ENCODE results near the gene ARHGAP23. TPM values are rescaled to one million over a fixed set of nuclear protein-coding genes. Genes with fewer than 3 reads are reported as not detected.

The ARHGAP23 gene
- polyA plus RNA-seq, 3 donors = 0.03 to 0.21 (median 0.09) TPM

DNA sequence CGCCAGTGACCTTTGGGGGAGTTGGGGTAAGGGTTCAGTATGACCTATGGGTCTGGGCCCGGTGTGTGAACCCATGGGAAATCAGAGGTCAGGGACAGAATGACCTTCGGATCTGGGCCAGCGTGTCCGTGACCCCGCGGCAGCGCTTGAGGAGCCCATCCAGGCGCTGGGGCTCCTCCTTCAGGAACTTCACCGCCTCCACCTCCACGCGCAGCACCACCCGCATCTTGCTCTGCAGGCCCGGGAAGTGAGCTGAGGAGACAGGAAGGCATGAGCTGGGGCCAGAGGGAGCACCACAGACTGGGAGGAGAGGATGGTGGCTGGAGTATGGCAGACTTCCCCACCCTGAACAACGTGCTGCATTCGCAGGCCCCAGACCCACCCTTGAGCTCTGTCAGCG lies 124.1 kb downstream of the ARHGAP23 start:
- H3K4me3 Mint-ChIP-seq = no peak overlapping the region
- H3K36me3 Mint-ChIP-seq = no peaks in the 10 kb centered on the region
- H3K4me3 ChIP-seq (replicated peaks in 1 of 3; ENCODE audit: low read depth in 2 of 3, low read length in 3 of 3) = no peak overlapping the region
- H3K9ac ChIP-seq (ENCODE audit: insufficient read depth, low read length, poor library complexity, severe bottlenecking) = no peak overlapping the region
- 96% methylated on average over 16 of the region's 17 CpGs for WGBS (ENCODE audit: insufficient coverage)
- no peaks in the 10 kb centered on the region for H3K79me2 ChIP-seq (ENCODE audit: insufficient read depth, low read length)
- TF ChIP-seq, protein P1, sequence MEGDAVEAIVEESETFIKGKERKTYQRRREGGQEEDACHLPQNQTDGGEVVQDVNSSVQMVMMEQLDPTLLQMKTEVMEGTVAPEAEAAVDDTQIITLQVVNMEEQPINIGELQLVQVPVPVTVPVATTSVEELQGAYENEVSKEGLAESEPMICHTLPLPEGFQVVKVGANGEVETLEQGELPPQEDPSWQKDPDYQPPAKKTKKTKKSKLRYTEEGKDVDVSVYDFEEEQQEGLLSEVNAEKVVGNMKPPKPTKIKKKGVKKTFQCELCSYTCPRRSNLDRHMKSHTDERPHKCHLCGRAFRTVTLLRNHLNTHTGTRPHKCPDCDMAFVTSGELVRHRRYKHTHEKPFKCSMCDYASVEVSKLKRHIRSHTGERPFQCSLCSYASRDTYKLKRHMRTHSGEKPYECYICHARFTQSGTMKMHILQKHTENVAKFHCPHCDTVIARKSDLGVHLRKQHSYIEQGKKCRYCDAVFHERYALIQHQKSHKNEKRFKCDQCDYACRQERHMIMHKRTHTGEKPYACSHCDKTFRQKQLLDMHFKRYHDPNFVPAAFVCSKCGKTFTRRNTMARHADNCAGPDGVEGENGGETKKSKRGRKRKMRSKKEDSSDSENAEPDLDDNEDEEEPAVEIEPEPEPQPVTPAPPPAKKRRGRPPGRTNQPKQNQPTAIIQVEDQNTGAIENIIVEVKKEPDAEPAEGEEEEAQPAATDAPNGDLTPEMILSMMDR (IDR thresholded peaks at IDR 0.05) = no peak
- peaks cover 6 to 13% of the 10 kb centered on the region in 2 donors for H3K4me1 ChIP-seq (ENCODE audit: control insufficient read depth in 1 of 2, insufficient read depth in 2 of 2, low read length in 2 of 2)
- H3K27me3 ChIP-seq (ENCODE audit: control insufficient read depth in 2 of 2, insufficient read depth in 2 of 2, low read length in 2 of 2) = no peaks in the 10 kb centered on the region
- no peak overlapping the region for H3K4me2 ChIP-seq (replicated peaks; ENCODE audit: extremely low read depth, low read length, poor library complexity, severe bottlenecking)
- no peaks in the 10 kb centered on the region for H3K36me3 ChIP-seq (replicated peaks in 1 of 2; ENCODE audit: control insufficient read depth in 1 of 2, insufficient read depth in 2 of 2, low read length in 2 of 2)
- no peaks in the 10 kb centered on the region for H4K20me1 ChIP-seq (ENCODE audit: insufficient read depth, low read length)
- no peak overlapping the region for H2AFZ ChIP-seq (ENCODE audit: insufficient read depth, low read depth, low read length, poor library complexity, severe bottlenecking)
- no peak for DNase-seq
- peaks cover 12% of the 10 kb centered on the region for H3K4me1 Mint-ChIP-seq
- H3K27ac ChIP-seq (ENCODE audit: low read depth in 1 of 2, low read length in 2 of 2) = no peak overlapping the region
- intact Hi-C loops (cut with micrococcal nuclease) = loop anchor here in 1 of 2 donors (10.0 kb wide), 1 partner anchor 112 kb away; no protein-coding TSS in a partner anchor
- no peak overlapping the region for H3K27ac Mint-ChIP-seq
- H3K27me3 Mint-ChIP-seq (ENCODE audit: low read depth in 3 of 3) = peaks cover 18 to 53% (median 19%) of the 10 kb centered on the region in 3 donors
- H3K9me3 ChIP-seq (replicated peaks in 1 of 2; ENCODE audit: control insufficient read depth in 1 of 2, insufficient read depth in 1 of 2, low read length in 2 of 2) = no peaks in the 10 kb centered on the region
- H3K9me3 Mint-ChIP-seq = no peaks in the 10 kb centered on the region

DNA sequence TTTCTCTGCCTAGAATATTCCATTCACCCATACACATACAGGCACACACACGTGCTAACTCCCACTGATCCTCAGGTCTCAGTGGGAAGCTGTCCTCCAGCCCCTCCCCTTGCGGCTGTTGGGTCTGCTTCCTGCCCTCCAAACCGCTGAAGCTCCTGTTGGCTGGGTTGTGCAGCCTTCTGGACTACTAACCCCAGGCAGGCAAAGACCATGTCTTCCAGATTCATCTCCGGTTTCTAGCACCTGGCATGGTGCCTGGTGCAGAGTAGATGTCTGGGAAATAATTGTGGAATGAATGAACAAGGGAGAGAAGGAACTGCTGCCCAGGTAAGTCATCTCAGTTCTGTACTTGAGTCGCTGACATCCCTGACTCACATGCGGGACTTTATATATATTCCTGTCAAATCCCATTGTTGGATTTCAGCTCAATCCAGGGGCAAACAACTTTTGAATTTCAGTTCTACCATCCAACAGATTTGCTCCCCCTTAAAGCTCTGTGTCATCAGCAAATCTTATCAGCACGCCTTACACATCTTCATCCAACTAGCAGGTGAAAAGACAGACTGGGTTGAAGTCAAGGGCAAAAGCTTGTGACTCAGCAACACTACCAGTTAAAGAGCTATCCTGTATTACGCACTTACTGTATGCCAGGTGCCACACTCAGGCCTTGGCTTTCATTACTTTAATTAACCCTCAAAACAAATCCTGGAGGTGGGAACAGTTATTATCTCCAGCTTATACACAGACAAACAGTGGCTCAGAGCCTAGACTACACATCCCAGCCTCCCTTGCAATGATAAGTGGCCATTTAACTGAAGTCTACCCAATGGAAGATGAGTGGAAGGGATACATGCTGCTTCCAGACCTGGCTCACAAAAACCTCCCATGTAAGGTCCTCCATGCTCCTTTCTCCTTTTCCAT lies 126.4 kb downstream of the ARHGAP23 start:
- Histone ChIP-seq H3K4me3 (replicated peaks in 1 of 3; ENCODE audit: low read depth in 2 of 3, low read length in 3 of 3) (no peak overlapping the region), H3K4me1 (ENCODE audit: control insufficient read depth in 1 of 2, insufficient read depth in 2 of 2, low read length in 2 of 2) (peaks cover 29 to 37% of the 10 kb centered on the region in 2 donors), H3K27ac (ENCODE audit: low read depth in 1 of 2, low read length in 2 of 2) (no peak overlapping the region), H3K36me3 (replicated peaks in 1 of 2; ENCODE audit: control insufficient read depth in 1 of 2, insufficient read depth in 2 of 2, low read length in 2 of 2) (no peaks in the 10 kb centered on the region), H4K20me1 (ENCODE audit: insufficient read depth, low read length) (no peaks in the 10 kb centered on the region), H3K27me3 (ENCODE audit: control insufficient read depth in 2 of 2, insufficient read depth in 2 of 2, low read length in 2 of 2) (peaks cover 0 to 13% of the 10 kb centered on the region in 2 donors), H3K9me3 (replicated peaks in 1 of 2; ENCODE audit: control insufficient read depth in 1 of 2, insufficient read depth in 1 of 2, low read length in 2 of 2) (no peaks in the 10 kb centered on the region), H2AFZ (ENCODE audit: insufficient read depth, low read depth, low read length, poor library complexity, severe bottlenecking) (no peak overlapping the region), H3K79me2 (ENCODE audit: insufficient read depth, low read length) (no peaks in the 10 kb centered on the region), H3K9ac (ENCODE audit: insufficient read depth, low read length, poor library complexity, severe bottlenecking) (no peak overlapping the region), H3K4me2 (replicated peaks; ENCODE audit: extremely low read depth, low read length, poor library complexity, severe bottlenecking) (no peak overlapping the region)
- no peak overlapping the region for H3K4me3 Mint-ChIP-seq
- peaks cover 32% of the 10 kb centered on the region for H3K4me1 Mint-ChIP-seq
- H3K36me3 Mint-ChIP-seq = peaks cover 0 to 2% of the 10 kb centered on the region in 2 donors
- TF ChIP-seq, protein P1 (IDR thresholded peaks at IDR 0.05) = no peak
- peaks cover 21 to 59% (median 25%) of the 10 kb centered on the region in 3 donors for H3K27me3 Mint-ChIP-seq (ENCODE audit: low read depth in 3 of 3)
- H3K27ac Mint-ChIP-seq = no peak overlapping the region
- peaks cover 0 to 6% (median under 1%) of the 10 kb centered on the region in 7 donors for H3K9me3 Mint-ChIP-seq
- no peak for DNase-seq
- whole genome bisulfite sequencing (ENCODE audit: insufficient coverage) = 48% methylated on average over 8 of the region's 8 CpGs
- intact Hi-C loops (cut with micrococcal nuclease) = loop anchor here (5.0 to 10.0 kb wide), 2 partner anchors 110 to 113 kb away; no protein-coding TSS in a partner anchor
